Left cardiac atrium (tissue), 4 donors: Measurements from ENCODE around the gene PPT2. TPM values are rescaled to one million over a fixed set of nuclear protein-coding genes. Genes with fewer than 3 reads are reported as not detected.
A peak's percentile ranks its signal among the peaks of the same experiment; 100 is the strongest.
"Not testable (repeated sequence)": the region's sequence is repeated elsewhere in the genome, so short reads cannot be mapped to it uniquely, and the experiment has no call there.

Experiments
- ATAC-seq, 2 donors: fragments of 200-7000 bp; cut with Tn5 transposase; one replicate each; pipeline ENCODE4 v1.9.1; 2020; ENCODE audit warnings: mild to moderate bottlenecking in 2 of 2, moderate library complexity in 2 of 2
- DNase-seq: peaks from one replicate; pipeline ENCODE4 v3.0.0-alpha.2; 2020
- intact Hi-C, 2 donors: fragments of 100-400 bp; cut with DNase I; formaldehyde crosslinking; loops; one replicate each; pipeline versions ENCODE4 v1.14.1 to v1.15.1; 2022 to 2023
- total RNA-seq, 2 donors: library from RNA; stranded (reverse); fragmentation: NEBNext Ultra II Directional; extraction: Animal tissue kit (Norgen Biotek cat#: 25700); gene quantifications; one replicate each; pipeline ENCODE4 v1.2.1, GENCODE V29; 2021
- donor health status: DM: no; HTN: yes; CAD: no.
- donor health status: DM: no; HTN: yes; CAD: no; lungs with severe emphysema.
- donor health status: DM: yes; HTN: yes; CAD: no.
- donor health status: Dilated cardiomyopathy.

Gene PPT2
- total RNA-seq, 2 donors from 2014 or later, result 20.2 to 29.6 TPM

DNA sequence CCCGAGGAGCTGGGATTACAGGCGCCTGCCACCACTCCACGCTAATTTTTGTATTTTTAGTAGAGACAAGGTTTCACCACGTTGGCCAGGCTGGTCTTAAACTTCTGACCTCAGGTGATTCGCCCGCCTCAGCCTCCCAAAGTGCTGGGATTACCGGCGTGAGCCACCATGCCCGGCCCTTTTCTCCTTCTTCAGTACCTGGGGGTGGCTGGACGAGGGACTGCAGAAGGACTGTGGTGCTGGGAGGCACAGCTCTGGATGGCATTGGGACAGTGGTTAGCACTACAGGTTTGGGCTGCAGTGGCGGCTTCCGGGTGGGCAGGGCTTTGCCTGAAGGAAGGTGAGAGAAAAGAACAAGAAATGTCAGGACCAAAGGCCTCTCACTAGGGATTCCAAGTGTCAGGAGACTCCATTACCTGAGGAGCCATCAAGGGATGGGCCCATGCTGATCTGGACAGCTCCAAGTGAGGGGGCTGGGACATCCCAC, 33.3 kb upstream of the PPT2 start:
- ATAC-seq (no peak), DNase-seq (no peak)
- intact Hi-C loops, result no loop called here

DNA sequence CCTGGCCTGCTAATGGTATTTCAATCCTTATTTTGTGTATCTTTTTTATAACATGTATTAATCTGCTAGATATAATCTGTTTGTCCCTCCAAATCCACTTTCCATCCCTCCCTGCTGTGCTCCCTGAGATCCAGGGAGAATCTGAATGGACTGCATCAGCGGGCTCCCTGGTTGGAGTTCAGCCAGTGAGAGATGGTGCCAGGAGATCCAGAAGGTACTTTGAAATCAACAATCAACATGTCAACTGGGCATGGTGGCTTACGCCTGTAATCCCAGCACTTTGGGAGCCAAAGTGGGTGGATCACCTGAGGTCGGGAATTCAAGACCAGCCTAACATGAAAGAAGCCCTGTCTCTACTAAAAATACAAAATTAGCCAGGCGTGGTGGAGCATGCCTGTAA, 30.3 kb upstream of the PPT2 start:
- ATAC-seq (no peak), DNase-seq (no peak)
- intact Hi-C loops, result no loop called here

DNA sequence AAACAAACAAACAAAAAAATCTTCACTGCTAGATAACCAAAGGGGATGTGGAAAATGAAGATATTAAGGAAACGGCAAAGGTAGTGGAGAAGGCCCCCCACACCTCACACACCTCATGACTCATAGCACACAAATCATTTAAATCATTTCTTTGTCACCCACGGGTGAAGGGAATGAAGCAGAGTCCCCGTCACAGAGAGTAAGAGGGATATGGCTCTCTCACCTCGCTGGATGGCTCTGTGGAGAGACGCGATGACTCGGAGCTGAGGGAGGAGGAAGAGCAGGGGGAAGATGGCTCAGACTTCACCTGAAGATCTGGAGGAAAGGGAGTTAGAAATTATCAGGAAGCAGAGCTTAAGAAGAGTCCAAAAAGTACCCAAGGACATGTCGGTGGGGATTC, 27.1 kb upstream of the PPT2 start:
- intact Hi-C loops, result loop anchor here in 1 of 2 donors (5.0 kb wide), 1 partner anchor 1070 kb away; no protein-coding TSS in a partner anchor
- DNase-seq, result no peak
- ATAC-seq, result no peak

DNA sequence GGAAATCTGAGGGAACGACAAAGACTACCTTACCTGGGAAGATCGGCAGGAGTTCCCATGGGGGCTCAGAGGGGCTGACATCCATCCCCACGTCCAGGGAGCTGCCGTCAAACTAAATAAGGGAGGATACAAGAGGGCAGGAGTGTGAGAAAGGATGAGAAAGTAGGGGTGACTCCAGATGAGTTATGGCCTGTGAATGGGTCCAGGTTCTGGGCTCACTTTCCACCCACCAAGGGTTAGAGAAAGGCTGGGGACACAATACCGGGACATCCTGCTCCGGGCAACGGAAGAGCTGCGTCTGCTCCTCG, 26.6 kb upstream of the PPT2 start:
- intact Hi-C loops, result loop anchor here in 1 of 2 donors (5.0 kb wide), 1 partner anchor 1070 kb away; no protein-coding TSS in a partner anchor
- DNase-seq (no peak), ATAC-seq (no peak)

DNA sequence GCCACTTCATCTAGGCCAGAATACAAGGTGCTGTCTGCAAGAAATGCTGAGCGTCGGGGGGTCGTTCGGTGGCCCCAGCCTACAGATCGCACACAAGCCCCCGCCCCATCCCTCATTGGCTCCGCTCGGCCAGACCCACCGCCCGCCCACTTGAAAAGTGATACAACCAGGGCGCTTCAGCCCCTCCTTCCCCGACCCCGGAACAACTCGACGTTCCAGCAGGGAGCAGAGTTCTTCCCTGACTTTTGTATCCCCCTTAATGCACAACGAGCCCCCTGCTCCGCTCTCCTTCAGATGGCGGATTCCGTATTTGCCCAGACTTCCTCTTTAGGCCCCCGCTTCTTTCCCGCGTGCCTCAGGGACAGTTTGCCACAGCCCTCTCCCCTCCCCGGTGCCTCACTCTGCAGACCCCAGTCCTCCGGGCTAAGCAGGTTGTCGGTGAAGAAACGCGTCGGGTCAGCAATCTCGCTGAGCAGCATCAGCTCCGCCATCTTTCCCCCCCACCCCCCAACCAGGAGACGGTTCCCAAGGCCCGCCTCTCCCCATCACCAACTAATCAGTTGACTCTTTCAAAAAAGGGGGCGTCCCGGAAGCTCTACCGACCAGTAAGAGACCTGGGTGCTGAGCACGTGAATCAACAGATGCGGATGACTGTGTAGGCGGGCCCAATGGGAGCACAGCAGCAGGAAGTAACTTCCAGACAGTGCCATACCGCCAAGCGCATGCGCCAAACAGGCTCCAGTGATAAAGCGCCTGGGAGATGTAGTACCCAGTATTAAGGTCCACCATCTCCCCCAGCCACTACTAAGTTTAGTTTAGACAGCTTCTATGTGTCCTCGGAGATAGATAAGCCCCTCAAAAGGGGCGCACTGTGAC, 26.0 kb upstream of the PPT2 start, which contains the start of gene ATF6B:
ATF6B (minus strand) TSS at position 530 of the 876 bp plus-strand sequence; CDS start at position 491, 39 bp downstream.
- DNase-seq (peak; percentile 100), ATAC-seq (peak; percentile 95)
- intact Hi-C loops, result loop anchor here in 1 of 2 donors (5.0 kb wide), 1 partner anchor 1069 kb away; no protein-coding TSS in a partner anchor

DNA sequence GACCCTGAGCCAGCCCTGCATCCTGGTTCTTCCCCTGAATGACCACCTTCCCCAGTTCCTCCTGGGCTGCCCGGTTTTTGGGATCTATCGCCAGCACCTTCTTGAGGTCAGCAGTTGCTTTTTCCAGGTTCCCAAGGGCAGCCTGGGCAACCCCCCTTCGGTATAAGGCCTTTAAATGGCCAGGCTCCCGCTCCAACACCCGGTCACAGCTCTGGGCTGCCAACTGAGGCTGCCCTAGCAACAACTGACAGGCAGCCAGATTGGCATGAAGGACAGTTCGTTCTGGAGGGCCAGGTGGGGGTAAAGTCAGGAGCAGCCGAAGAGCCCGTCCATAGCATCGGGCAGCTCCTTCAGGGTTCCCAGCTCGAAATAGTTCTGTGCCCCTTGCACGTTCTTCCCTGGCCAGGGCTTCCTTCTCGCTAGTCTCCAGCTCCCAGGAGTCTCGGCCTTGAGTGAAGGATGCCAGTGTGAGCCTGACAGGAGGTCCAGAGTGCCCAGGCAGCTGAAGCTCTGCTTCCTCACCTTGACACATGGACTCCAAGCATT, 25.1 kb upstream of the PPT2 start:
- DNase-seq (no peak), ATAC-seq (no peak)
- intact Hi-C loops, result loop anchor here in 1 of 2 donors (5.0 kb wide), 1 partner anchor 1068 kb away; no protein-coding TSS in a partner anchor

DNA sequence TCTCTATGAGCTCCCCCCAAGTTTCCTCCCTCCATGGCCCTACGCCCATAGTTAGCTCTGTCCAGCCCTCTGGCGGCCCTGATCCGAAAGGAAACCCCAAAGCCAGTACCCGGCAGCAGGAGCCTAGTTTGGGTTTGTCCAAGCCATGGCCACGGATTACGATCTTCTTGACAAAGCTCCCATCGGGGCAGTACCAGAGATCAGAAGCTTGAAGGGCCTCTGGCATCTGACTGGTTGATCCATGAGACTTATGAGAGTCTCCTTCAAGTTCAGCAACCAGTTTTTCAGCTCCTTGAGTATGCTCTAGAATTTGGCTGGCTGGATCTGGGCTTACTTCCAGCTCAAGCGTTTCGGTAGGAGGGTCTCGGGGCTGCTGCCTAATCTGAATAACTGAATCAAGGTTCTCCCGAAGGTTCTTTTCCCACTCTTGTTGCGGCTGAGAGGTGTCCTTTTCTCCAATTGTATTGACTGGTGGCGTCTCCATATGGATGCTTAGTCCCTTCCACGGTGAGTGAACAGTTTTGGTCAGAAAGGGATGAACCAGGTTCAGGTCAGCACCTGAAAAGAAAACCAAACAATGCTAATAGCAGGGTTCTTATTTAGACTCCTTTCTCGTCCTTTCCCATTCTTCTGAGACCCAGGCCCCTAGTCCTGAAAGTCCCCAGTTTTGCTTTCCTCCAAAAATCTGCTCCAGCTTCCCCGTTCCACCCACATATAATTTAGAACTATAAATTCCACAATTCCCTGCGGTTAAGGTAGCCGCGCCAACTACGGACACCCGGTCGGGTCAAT, 24.4 kb upstream of the PPT2 start:
- ATAC-seq (peak; percentile 36 to 51), DNase-seq (no peak)
- intact Hi-C loops, result loop anchor here in 1 of 2 donors (5.0 kb wide), 1 partner anchor 1068 kb away; no protein-coding TSS in a partner anchor

DNA sequence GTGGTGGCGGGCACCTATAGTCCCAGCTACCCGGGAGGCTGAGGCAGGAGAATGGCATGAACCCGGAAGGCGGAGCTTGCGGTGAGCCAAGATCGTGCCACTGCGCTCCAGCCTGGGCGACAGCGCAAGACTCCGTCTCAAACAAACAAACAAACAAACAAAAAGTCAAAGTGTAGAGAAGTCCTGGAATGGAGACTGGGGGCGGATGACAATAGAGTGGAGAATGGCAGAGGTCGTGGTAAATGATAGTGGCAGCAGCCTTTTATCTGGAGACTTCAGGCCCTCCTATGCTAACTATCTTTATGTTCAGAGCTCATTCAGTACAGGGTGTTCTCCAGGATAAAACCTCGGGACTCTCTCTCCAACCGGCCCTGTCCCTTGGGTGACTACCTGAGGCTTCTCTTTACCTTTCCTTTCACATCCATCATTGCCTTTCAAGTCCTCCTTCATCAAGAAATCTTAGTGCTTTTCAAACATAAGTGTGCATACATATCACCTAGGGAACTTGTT, 22.4 kb upstream of the PPT2 start:
- DNase-seq (no peak), ATAC-seq (no peak)
- intact Hi-C loops, result no loop called here

DNA sequence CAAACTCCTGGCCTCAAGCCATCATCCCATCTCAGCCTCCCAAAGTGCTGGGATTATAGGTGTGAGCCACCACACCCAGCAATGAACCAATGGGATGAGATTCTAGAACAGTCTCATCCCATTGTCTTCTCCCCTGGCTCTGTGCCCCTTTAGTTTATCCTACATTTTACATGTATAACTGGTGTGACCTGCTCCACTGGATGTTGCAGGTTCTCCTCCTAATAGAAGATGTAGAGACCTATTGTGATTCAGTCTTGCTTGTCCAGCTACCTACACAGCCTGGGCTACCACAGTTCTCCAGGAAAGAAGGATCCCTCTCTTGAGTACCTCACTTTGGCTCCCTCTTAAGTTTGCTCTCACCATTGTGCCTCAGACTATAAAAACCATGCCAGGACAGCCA, 21.8 kb upstream of the PPT2 start:
- DNase-seq, result no peak
- no peak for ATAC-seq
- intact Hi-C loops, result no loop called here

DNA sequence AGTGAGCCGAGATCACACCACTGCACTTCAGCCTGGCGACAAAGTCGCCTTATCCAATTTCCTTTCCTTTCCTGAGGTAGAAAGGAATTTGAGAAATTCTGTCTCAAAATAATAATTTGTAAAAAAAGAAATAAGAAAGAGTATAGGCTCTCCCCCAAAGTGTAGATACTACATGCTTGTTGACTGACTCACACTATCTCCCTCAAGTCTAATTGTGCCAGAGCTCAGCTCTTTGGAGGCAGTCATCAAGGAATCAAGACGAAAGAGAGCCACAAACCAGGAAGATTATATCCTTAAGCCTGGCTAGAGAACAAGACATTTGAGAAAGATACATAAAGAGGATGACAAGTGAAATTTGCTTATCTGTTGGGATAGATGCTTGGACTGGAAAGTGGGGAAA, 20.2 kb upstream of the PPT2 start:
- intact Hi-C loops, result no loop called here
- ATAC-seq (no peak), DNase-seq (no peak)

DNA sequence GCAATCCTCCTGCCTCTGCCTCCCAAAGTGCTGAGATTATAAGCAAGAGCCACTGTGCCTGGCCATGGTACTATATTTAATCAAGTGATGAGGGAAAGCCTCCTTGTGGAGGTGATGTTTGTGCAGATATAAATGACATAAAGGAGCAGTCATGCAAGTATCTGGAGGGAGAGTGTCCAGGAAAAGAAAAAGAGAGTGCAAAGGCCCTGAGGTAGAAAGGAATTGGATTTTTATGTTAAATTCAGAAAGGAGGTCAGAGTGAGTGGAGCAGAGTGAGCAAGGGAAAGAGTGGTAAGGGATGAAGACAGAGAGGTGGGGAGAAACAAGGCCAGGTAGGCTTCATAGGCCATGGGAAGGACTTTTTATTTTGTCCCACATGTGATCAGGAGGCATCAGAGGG, 16.5 kb upstream of the PPT2 start:
- ATAC-seq, result no peak
- intact Hi-C loops, result no loop called here
- DNase-seq, result no peak

DNA sequence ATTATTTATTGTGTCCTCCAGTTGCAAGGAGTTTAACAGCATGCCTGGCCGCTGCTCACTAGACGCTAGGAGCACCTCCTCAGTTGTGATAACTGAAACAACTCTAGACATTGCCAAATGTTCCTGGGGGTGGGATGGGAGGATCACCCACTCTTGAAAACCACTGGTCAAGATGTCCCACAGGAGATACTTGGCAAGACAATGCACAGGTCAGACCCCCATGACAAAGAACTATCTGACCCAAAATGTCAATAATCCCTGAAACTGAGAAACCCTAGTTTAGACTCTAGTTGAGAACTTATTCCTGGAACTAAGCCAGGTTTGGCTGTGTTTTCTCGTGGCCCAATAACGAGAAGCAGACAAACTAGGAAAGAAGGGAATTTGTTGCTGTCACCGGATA, 14.4 kb upstream of the PPT2 start:
- no peak for DNase-seq
- ATAC-seq, result no peak
- intact Hi-C loops, result no loop called here

DNA sequence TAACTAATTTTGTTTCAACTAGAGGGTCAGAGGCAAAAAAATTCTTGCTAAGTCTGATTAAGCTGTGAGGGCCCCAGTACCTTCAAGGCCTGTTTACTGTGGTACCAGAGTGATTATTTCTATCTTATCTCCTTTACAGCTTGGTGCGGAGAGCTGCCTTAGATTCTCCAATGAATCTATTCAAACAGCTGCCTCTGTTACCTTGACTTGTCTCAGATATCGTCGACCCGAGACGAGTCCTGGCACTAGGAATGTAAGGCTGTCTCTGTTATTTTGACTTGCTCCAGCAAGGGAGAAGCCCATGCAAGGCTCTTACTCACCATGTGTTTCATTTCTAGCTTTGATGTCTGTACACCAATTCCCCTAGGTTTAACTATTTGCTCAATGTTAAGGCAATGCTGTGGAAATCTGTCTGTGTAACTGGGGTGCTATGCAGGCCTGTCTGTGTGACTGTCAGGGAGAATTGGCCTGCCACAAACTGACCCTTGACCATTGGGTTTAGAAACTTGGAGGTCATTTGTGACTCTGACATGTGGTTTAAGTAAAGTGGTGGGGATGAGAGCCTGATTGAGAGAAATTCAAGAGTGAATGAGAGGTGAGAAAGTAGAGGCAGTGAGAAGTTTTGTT, 13.4 kb upstream of the PPT2 start:
- DNase-seq, result no peak
- intact Hi-C loops, result no loop called here
- peak in 1 of 2 donors; percentile 44 for ATAC-seq

DNA sequence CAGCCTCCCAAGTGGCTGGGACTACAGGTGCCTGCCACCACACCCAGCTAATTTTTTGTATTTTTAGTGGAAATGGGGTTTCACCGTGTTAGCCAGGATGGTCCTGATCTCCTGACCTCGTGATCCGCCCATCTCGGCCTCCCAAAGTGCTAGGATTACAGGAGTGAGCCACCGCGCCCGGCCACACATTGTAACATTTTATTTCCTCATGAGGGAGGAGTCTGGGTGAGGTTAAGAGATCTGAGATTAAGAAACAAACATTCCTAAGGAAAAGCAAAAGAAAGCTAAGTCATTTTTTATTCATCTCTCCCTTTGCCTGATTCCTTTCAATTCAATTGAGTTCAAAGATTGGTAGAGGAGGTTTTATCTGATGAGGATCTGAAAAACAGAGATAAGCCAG, 9.7 kb upstream of the PPT2 start:
- ATAC-seq, intact Hi-C loops, DNase-seq: not testable (repeated sequence)

DNA sequence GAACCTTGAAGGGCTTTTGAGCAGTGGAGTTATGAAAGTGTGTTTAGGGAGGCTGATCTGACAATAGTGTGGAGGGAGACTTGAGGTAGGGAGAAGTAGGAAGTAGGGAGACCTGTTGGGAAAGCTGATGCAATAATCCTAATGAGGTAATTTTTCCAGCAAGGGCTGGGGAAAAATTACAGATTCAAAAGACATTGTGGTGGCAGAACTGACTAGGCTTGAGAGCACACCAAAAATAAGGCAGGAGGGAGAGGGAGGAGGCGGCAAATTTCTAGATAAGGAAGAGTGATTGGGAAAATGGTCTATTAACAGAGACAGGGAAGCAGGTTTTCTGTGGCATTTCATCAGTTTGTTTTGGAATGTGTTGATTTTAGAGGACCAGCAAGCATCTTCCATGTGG, 7.7 kb upstream of the PPT2 start:
- DNase-seq (no peak), ATAC-seq (no peak)
- intact Hi-C loops, result no loop called here

DNA sequence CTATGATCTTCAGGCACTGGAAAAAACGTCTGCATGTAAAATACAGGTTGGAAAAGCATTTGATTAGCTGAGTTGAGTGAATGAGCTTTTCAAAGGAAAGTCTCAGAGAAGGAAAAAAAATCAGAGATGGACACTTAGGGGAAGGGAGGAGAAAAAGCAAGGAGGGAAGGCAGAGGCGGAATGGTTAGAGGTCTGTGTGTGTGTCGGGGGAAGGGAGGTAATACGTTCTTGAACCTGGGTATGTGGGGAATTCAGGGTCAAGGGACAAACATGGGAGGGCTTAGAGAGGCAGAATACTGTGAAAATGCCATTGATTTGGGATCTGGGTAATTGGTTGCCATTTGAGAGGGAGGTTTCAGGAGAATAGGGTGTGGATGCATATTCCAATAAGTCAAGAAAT, 7.3 kb upstream of the PPT2 start:
- intact Hi-C loops, result no loop called here
- ATAC-seq, result no peak
- DNase-seq, result no peak

DNA sequence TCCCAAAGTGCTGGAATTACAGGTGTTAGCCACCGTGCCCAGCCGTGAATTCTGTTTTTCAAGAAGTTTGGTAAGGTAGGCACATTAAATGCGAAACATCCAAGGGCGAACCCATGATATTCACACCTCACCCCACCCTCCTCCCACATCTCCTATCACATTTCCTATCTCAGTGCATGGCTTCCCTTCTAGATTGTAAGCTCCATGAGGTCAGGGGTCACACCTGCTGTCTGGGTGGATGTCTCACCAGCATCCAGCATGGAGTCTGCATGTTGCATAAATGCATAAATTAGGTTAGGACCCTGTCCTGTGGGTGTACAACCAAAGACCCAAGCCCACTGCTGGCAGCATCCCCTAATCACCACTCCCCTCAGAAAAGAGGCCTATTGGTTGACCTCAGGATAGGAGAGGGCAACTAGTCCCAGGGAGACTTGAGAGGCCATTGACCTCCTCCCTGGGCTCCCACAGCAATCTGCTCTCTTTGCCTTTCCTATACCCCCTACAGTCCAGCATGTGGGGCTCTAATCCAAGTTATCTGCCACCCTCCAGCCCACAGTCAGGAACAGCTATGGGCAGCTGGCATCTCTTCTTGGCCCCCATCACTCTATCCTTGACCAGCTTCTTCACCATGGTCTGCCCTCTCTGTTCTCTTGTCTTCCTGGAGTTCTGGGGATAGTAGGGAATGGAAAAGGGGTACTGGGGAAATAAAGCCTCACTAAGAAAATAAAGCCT, 6.4 kb upstream of the PPT2 start:
- ATAC-seq (no peak), DNase-seq (no peak)
- intact Hi-C loops, result no loop called here

DNA sequence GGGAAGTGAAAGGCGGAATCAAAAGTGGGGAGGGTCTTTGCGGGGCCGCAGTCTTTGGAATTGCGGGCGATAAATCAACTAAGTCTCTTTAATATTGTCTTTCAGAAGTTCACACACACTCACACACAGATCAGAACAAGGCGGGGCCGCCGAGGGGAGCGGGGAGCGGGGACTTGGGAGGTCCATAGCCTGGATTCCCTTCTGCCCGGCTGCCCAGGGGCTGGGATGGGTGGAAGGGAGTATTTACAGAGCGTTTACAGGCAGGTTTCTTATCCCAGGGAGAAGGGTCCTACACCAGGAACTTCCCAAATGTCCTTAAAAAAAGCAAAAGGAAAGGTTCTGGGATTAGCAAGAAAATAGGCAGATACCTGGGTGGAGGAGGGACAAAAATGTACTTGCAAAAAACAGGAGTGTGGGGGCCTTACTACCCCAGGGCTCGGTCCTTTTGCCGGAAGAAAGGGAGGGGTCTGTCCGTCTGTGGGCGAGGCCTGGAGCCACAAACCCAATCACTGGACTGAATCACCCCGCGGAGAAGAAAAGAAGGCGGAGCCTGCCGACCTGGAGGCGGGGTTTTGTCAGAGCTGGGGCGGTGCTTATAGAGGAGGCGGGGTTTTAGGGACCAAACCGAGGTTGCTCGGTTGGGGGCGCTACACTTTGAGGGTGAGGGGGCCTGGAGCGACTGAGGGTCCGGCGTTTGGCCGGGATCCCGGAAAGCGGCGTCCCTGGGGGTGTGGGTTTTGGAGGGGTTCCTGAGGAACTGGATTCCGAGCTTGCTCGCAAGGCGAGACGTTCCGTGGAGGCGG, 5.5 kb upstream of the PPT2 start:
- intact Hi-C loops, result no loop called here
- ATAC-seq (peak; percentile 28 to 75), DNase-seq (peak; percentile 80)
